GM21619 (cell line): ENCODE results near the gene CCDC106.

Experiments
- ATAC-seq: cut with Tn5 transposase; IDR thresholded peaks from one replicate; pipeline ENCODE4 v1.9.1; 2021; ENCODE audit not compliant: unreplicated experiment

CCDC106 gene

GRCh38 chr19:55647732-55648584 is at the start of gene CCDC106:
TSS of gene CCDC106 (plus strand) at chr19:55648212. CDS start at chr19:55649047, 835 bp downstream.
- ATAC-seq = no peak

- ATAC-seq = peak; percentile 47
Observed at GRCh38 chr19:55598719-55599467, 49.1 kb upstream of the CCDC106 start.

- ATAC-seq = peak; percentile 45
Observed at GRCh38 chr19:55599468-55599841, 48.6 kb upstream of the CCDC106 start, which contains the start of gene FIZ1. TSS of gene FIZ1 (minus strand) at chr19:55599517. CDS start at chr19:55597865, 1,652 bp downstream.

GRCh38 chr19:55599842-55600661 is 48.0 kb upstream of the CCDC106 start, which contains the start of gene ZNF524:
TSS of gene ZNF524 (plus strand) at chr19:55600288. CDS start at chr19:55602113, 1,825 bp downstream.
- peak; percentile 35 for ATAC-seq

GRCh38 chr19:55600662-55601028 is 47.4 kb upstream of the CCDC106 start:
- ATAC-seq = no peak

- no peak for ATAC-seq
Observed at GRCh38 chr19:55601084-55601483, 46.9 kb upstream of the CCDC106 start.

GRCh38 chr19:55602104-55603001 is 45.7 kb upstream of the CCDC106 start:
- ATAC-seq = no peak

GRCh38 chr19:55603115-55603514 is 44.9 kb upstream of the CCDC106 start:
- no peak for ATAC-seq

GRCh38 chr19:55603581-55604292 is 44.3 kb upstream of the CCDC106 start:
- no peak for ATAC-seq

- peak; percentile 65 for ATAC-seq
Observed at GRCh38 chr19:55605207-55605636, 42.8 kb upstream of the CCDC106 start.

GRCh38 chr19:55605637-55606470 is 42.2 kb upstream of the CCDC106 start, which contains the start of gene ZNF865:
TSS of gene ZNF865 (plus strand) at chr19:55605647. CDS start at chr19:55613619, 7,972 bp downstream.
- peak; percentile 24 for ATAC-seq

- ATAC-seq = no peak
Observed at GRCh38 chr19:55606471-55606787, 41.6 kb upstream of the CCDC106 start.

GRCh38 chr19:55606817-55607216 is 41.2 kb upstream of the CCDC106 start:
- ATAC-seq = no peak

- ATAC-seq = no peak
Observed at GRCh38 chr19:55609326-55609725, 38.7 kb upstream of the CCDC106 start.

GRCh38 chr19:55611300-55611982 is 36.6 kb upstream of the CCDC106 start:
- ATAC-seq = no peak

- ATAC-seq = no peak
Observed at GRCh38 chr19:55611983-55612645, 35.9 kb upstream of the CCDC106 start.

GRCh38 chr19:55613396-55613795 is 34.6 kb upstream of the CCDC106 start:
- ATAC-seq = no peak
